K562 (cell line): ENCODE results near the gene TTC24. TPM values are rescaled to one million over a fixed set of nuclear protein-coding genes. Genes with fewer than 3 reads are reported as not detected.
A peak's percentile ranks its signal among the peaks of the same experiment; 100 is the strongest.

Experiments
- ATF7 ChIP-seq: fragments of 450-650 bp; IDR thresholded peaks from 2 replicates; pipeline ENCODE4 v1.7.1; 2014; ENCODE audit warnings: mild to moderate bottlenecking, moderate library complexity
- CTBP1 ChIP-seq: fragments of 450-650 bp; IDR thresholded peaks from 2 replicates; pipeline ENCODE4 v1.6.1; 2016; ENCODE audit warnings: borderline replicate concordance
- MEF2A ChIP-seq: IDR thresholded peaks from 2 replicates; pipeline ENCODE4 v1.6.1; 2011; ENCODE audit warnings: low read depth, mild to moderate bottlenecking, low read length, moderate library complexity; ENCODE audit not compliant: control insufficient read depth
- RAD21 ChIP-seq, 2 experiments: fragments of 250-450 bp in 1 of 2; fragments of 450-650 bp in 1 of 2; sonication (Bioruptor Pico) in 1 of 2; formaldehyde crosslinking in 1 of 2; IDR thresholded peaks in 1 of 2; conservative IDR thresholded peaks in 1 of 2; 2 replicates each; pipeline versions ENCODE4 v1.4.0 to v1.8.0; 2020 to 2022; ENCODE audit warnings: mild to moderate bottlenecking in 2 of 2, moderate library complexity in 1 of 2
- RCOR1 ChIP-seq, 2 experiments: IDR thresholded peaks; 2 replicates each; pipeline ENCODE4 v1.6.1; 2012; ENCODE audit warnings: low read depth in 2 of 2, low read length in 2 of 2, borderline replicate concordance in 1 of 2, improper control_type of control experiment in 1 of 2
- REST ChIP-seq, 2 experiments: fragments of 450-650 bp; formaldehyde crosslinking in 1 of 2; IDR thresholded peaks; 2 replicates each; pipeline versions ENCODE4 v1.4.0 to v1.6.1; 2014 to 2020; ENCODE audit warnings: mild to moderate bottlenecking in 2 of 2, borderline replicate concordance in 1 of 2, low read depth in 1 of 2
- TFAM ChIP-seq: fragments of 250-450 bp; sonication (Bioruptor Pico); conservative IDR thresholded peaks from 2 replicates; pipeline ENCODE4 v1.5.0; 2021; ENCODE audit warnings: mild to moderate bottlenecking, moderate library complexity
- ZNF511 ChIP-seq: sonication (generic); formaldehyde crosslinking; IDR thresholded peaks from 2 replicates; pipeline ENCODE4 v1.8.0; 2022; ENCODE audit warnings: mild to moderate bottlenecking, missing genetic modification reagents
- polyA plus RNA-seq, 8 experiments: library from polyadenylated mRNA; depleted of rRNA in 4 of 8; stranded (reverse) in 5 of 8; unstranded in 3 of 8; fragments of >200 nt; fragmentation: Nextera tagmentation in 2 of 8; fragmentation: Illumina TruSeq in 1 of 8; extraction: Ambion mirVana in 2 of 8; extraction: Trizol in 1 of 8; gene quantifications; 2 replicates each; pipeline versions ENCODE4 v1.2.1 to v1.2.3, GENCODE V29; 2011 to 2014; ENCODE audit warnings: inconsistent platforms in 1 of 8, missing spikeins in 1 of 8
- total RNA-seq, 7 experiments: library from RNA; depleted of rRNA in 6 of 7; stranded (reverse); fragments of >200 nt in 6 of 7; fragmentation: Illumina TruSeq in 2 of 7; extraction: Trizol in 2 of 7; gene quantifications; 2 replicates each; pipeline versions ENCODE4 v1.2.1 to v1.2.3, GENCODE V29; 2011 to 2021; ENCODE audit warnings: low replicate concordance in 1 of 7

The TTC24 gene
- total and polyA plus RNA-seq, 9 of the 15 experiments (the other 6 are each of a cell fraction or from before 2014, with no cell fraction given), result not detected

GRCh38 chr1:156608036-156608674 is 28.6 kb downstream of the TTC24 start (continued):
- TF ChIP-seq MEF2A (peak; percentile 72; the same call in 1 of the 2 replicates), CTBP1 (peak; percentile 77), ZNF511 (CRISPR knock-in tag) (no peak; the same call in 1 of the 2 replicates), TFAM (CRISPR knock-in tag) (no peak), REST (IDR thresholded peaks at IDR 0.05; ENCODE audit: borderline replicate concordance) (peak; percentile 78), REST (CRISPR knock-in tag; IDR thresholded peaks at IDR 0.05; ENCODE audit: low read depth) (no peak), ATF7 (0 out of 2 replicates have a peak, but pooled peaks have one; percentile 40), RCOR1 (IDR thresholded peaks at IDR 0.05; ENCODE audit: borderline replicate concordance in 1 of 2, low read depth in 2 of 2, low read length in 2 of 2) (peak in 1 of 2 experiments; percentile 65; a peak in 1 of 4 replicates), RAD21 (CRISPR knock-in tag; conservative IDR thresholded peaks at IDR 0.05 in 1 of 2, IDR thresholded peaks at IDR 0.05 in 1 of 2) (peak; percentile 70 to 87)
